Ramos (cell line): ENCODE data around the gene LHFPL6.

Source experiments
- in situ Hi-C: fragments of 300-500 bp; cut with MboI; formaldehyde crosslinking; loops from one replicate; pipeline ENCODE4 v1.14.3; 2022; ENCODE audit warnings: low sequenced_read_pairs; ENCODE audit not compliant: unreplicated experiment

The LHFPL6 gene

GRCh38 chr13:39561971-39562370 lies 41.0 kb downstream of the LHFPL6 start:
- in situ Hi-C loops, result no loop called here

- in situ Hi-C loops, result no loop called here
Measured at GRCh38 chr13:39559847-39560246, 43.1 kb downstream of the LHFPL6 start.

GRCh38 chr13:39557285-39557955 lies 45.6 kb downstream of the LHFPL6 start:
- in situ Hi-C loops, result no loop called here

DNA sequence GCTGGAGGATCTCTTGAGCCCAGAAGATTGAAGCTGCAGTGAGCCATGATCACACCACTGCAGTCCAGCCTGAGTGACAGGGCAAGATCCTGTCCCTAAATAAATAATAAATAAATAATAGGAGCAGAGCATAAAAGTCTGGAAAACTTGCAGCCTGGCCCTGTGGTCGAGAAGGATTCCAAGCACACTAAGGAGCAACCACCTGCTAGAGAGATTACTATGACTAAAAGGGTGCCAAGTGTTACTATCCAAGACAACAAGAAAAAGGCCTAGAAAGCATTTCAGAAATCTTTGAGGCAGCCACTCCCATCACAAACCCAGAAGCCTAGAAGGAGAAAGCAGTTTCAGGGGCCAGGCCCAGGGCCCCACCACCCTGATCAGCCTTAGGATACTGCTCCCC lies 46.1 kb downstream of the LHFPL6 start:
- in situ Hi-C loops, result no loop called here

- in situ Hi-C loops, result no loop called here
Measured at GRCh38 chr13:39554371-39554770, 48.6 kb downstream of the LHFPL6 start.

DNA sequence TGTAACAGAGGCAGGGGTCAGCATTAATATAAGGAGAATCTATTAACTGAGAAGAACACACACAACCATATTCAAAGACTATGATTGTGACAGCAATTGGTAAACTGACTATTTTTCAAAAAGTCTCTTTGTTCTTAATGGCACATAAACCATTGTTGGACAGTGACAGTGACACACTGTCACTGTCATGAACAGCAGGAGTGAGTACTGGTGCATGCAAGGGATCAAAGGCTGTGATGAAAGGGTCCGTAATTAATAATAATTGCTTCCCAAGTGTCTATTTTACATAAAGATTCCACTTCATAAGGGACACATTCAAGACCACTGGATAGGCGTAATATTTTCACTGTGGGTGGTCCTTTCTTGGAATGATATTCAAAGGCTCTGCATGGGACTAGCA lies 50.7 kb downstream of the LHFPL6 start:
- in situ Hi-C loops, result no loop called here

DNA sequence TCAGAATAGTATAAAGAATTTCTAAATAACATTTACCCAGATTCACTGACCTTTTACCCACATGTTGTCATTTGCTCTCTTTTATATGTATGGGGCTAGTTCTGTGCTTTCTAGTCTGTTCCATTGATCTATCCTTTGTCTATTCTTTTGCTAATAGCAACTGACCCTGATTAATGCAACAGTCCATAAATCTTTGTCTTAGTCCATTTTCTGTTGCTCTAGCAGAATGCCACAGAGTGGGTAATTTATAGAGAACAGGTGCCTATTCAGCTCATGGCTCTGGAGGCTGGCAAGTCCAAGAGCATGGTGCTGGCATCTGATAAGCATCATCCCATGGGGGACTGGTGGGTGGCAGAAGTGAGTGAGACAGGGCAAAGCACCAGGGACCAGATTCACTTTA lies 52.1 kb downstream of the LHFPL6 start:
- in situ Hi-C loops, result no loop called here

- in situ Hi-C loops, result no loop called here
Measured at GRCh38 chr13:39547108-39547507, 55.9 kb downstream of the LHFPL6 start.

GRCh38 chr13:39542361-39542760 lies 60.6 kb downstream of the LHFPL6 start:
- in situ Hi-C loops, result no loop called here

DNA sequence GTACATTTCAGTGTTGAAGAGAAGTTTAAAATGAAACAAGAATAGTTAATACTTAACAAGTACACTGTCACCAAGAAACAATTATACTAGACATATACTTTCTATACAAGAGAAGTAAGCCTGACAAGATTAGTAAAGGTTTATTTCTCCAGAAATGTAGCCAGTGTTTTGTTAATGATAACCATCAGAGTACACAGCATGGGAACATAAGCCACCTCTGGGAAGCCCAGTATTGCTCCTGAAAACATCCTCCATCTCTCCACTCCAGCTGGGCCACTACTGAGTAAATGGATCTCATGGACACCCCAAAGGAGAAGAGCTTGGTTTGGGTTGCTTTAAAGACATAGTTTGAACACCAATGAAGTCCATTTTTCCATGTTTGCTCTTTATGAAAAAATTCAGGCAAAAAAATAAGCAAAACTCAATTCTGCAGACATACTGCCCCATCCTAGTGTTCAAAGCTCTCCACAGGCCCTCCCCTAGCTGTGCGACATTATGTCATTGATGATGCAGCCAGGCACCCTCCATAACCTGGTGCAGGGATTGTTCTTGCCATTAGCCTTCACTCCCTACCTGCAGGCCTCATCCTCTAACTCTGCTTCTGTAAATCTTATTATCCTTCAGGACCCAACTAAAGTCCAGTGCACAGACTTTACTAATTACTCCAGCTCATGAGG lies 61.9 kb downstream of the LHFPL6 start:
- in situ Hi-C loops, result no loop called here

DNA sequence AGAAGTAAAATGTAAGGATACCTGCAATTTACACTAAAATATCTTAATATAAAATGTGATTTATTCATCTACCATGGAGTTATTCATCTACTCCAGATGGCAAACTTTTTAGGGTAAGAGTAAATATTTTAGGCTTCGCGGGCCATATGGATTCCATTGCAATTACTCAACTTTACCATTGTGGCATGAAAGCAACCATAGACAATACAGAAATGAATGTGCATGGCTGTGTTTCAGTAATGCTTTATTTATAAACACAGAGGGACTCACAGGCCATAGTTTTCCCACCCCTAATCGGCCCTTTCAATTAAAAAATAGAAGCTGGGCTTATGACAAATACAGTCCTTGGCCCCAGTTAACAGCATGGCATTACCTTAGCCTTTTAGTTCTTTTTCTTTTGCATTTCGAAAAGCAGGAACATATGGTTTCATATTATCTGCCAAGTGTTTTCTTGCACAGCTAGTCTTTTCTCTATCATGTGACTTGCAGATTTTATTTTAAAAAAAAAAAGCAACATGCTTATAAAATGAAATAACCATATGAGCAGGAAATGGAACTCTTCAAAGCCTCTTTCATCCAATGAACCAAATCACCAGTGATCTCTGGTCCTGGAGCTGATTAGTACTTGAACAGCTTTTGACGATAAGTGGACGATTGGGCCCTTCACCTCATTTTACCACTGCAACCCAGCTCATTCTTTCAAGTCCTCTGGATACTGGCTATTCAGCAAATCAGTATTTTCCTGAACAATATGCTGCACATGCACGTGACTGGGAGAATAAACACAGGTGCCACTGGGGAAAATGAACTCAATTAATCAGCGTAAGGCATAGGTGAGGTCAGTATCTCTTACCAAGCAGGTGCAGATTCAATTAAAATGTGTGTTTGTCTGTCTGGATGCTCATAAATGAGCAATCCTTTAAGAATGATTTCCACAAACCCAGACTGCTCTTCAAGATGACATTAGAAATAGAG lies 63.9 kb downstream of the LHFPL6 start:
- in situ Hi-C loops, result no loop called here

GRCh38 chr13:39536906-39537305 lies 66.1 kb downstream of the LHFPL6 start:
- in situ Hi-C loops, result no loop called here

GRCh38 chr13:39536274-39536673 lies 66.7 kb downstream of the LHFPL6 start:
- in situ Hi-C loops, result no loop called here

- in situ Hi-C loops, result no loop called here
Measured at GRCh38 chr13:39533651-39534150, 69.3 kb downstream of the LHFPL6 start.

DNA sequence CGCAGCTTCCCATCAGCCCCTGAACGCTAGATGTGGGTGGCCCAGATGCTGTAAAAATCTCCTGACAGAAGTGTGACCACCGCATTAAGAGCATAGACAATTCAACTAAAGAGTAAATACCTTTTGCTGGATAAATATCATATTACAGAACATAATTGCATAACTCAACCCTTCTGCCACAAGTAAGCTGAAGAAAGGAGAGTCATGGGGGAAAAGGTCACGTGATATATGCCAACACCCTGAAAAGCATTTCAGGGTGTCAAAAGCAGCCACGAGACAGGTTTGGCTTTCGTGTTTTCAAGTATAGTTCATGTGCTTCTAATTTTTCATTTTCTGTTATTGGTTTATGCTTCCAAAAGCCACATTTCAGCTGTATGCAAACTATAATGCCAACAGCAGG lies 71.3 kb downstream of the LHFPL6 start:
- in situ Hi-C loops, result no loop called here

GRCh38 chr13:39530916-39531315 lies 72.1 kb downstream of the LHFPL6 start:
- in situ Hi-C loops, result no loop called here

GRCh38 chr13:39528661-39528980 lies 74.4 kb downstream of the LHFPL6 start:
- in situ Hi-C loops, result no loop called here

- in situ Hi-C loops, result no loop called here
Measured at GRCh38 chr13:39527961-39528660, 74.9 kb downstream of the LHFPL6 start.

DNA sequence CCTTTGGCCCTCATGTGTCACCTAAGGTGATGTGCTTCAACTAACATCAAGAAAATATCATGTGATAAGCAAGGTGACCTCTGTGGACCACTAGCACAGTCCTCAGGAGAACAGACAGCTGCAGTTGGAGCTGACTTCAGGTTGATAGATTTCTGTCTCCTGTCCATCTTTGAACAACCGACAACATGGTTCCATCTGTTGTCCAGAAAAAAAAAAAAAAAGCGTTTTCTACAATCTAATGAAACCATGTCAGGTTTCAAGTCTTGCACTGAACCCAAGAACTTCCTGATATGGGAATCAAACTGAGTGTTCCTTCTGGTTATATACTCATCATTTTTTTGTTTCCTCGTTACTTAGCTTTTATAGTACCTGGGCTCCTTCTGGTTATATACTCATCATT lies 75.7 kb downstream of the LHFPL6 start:
- in situ Hi-C loops, result no loop called here

- in situ Hi-C loops, result no loop called here
Measured at GRCh38 chr13:39526499-39526898, 76.5 kb downstream of the LHFPL6 start.
